B cell (primary cell): ENCODE data around the gene FSIP1. TPM values are rescaled to one million over a fixed set of nuclear protein-coding genes. Genes with fewer than 3 reads are reported as not detected.
A peak's percentile ranks its signal among the peaks of the same experiment; 100 is the strongest.

ENCODE experiments used
- ATAC-seq: fragments of 200-7000 bp; cut with Tn5 transposase; one replicate; pipeline ENCODE4 v1.10.0; 2021; ENCODE audit warnings: low read depth, mild to moderate bottlenecking, moderate number of reproducible peaks, moderate library complexity
- CTCF ChIA-PET: fragments of 350-600 bp; sonication (Branson Sonifier 250); formaldehyde crosslinking; loops from one replicate; lab custom pipeline; 2021; ENCODE audit warnings: antibody characterized with exemption, inconsistent platforms; lab: Charles Lee
- POLR2A ChIA-PET: fragments of 350-600 bp; sonication (Branson Sonifier 250); formaldehyde crosslinking; loops from one replicate; lab custom pipeline; 2021; ENCODE audit warnings: antibody characterized with exemption; lab: Charles Lee
- DNase-seq: peaks from one replicate; pipeline ENCODE4 v3.0.0; 2013
- H2AFZ ChIP-seq: 2 replicates; pipeline ENCODE4 v1.6.1; 2012; ENCODE audit warnings: mild to moderate bottlenecking, low read depth, low read length; ENCODE audit not compliant: insufficient read depth, poor library complexity, severe bottlenecking
- H3K27ac ChIP-seq, 2 donors: 1 replicate in 1 of 2; 2 replicates in 1 of 2; pipeline ENCODE4 v1.5.1; 2012 to 2013; ENCODE audit warnings: low read length in 2 of 2, mild to moderate bottlenecking in 2 of 2, moderate library complexity in 1 of 2
- H3K27me3 ChIP-seq, 4 experiments: fragments of 200-600 bp in 1 of 4; sonication (generic) in 1 of 4; replicated peaks in 1 of 4; 1 replicate in 2 of 4; 2 replicates in 2 of 4; pipeline versions ENCODE4 v1.6.1 to v1.7.0; 2013 to 2016; ENCODE audit warnings: low read length in 3 of 4, mild to moderate bottlenecking in 2 of 4, mixed read lengths in 1 of 4, moderate library complexity in 1 of 4; ENCODE audit not compliant: insufficient read depth in 4 of 4, control insufficient read depth in 3 of 4; ENCODE audit errors: control extremely low read depth in 1 of 4
- H3K36me3 ChIP-seq, 2 experiments: replicated peaks in 1 of 2; 1 replicate in 1 of 2; 2 replicates in 1 of 2; pipeline versions ENCODE4 v1.6.1 to v1.7.1; 2013; ENCODE audit warnings: low read length in 1 of 2; ENCODE audit not compliant: insufficient read depth in 2 of 2, control insufficient read depth in 1 of 2; ENCODE audit errors: control extremely low read depth in 1 of 2, extremely low read depth in 1 of 2
- H3K4me1 ChIP-seq, 2 donors: fragments of 200-600 bp in 1 of 2; sonication (generic) in 1 of 2; 1 replicate in 1 of 2; 2 replicates in 1 of 2; pipeline versions ENCODE4 v1.5.1 to v1.6.1; 2013 to 2017; ENCODE audit warnings: low read length in 2 of 2; ENCODE audit not compliant: control insufficient read depth in 2 of 2, insufficient read depth in 2 of 2
- H3K4me2 ChIP-seq: replicated peaks from 2 replicates; pipeline ENCODE3; 2012; ENCODE audit warnings: mild to moderate bottlenecking, low read depth, low read length; ENCODE audit not compliant: poor library complexity, severe bottlenecking
- H3K4me3 ChIP-seq, 5 experiments: fragments of 200-600 bp in 1 of 5; sonication (generic) in 1 of 5; 1 replicate in 3 of 5; 2 replicates in 2 of 5; pipeline versions ENCODE4 v1.5.1 to v1.7.0; 2011 to 2016; ENCODE audit warnings: low read length in 4 of 5, mild to moderate bottlenecking in 4 of 5, low read depth in 2 of 5, control low read depth in 1 of 5, moderate library complexity in 1 of 5; ENCODE audit not compliant: insufficient read depth in 1 of 5; ENCODE audit errors: control extremely low read depth in 1 of 5, extremely low read depth in 1 of 5
- H3K79me2 ChIP-seq: fragments of 200-600 bp; sonication (generic); one replicate; pipeline ENCODE4 v1.6.0; 2016; ENCODE audit warnings: low read length; ENCODE audit not compliant: control insufficient read depth, insufficient read depth
- H3K9ac ChIP-seq: fragments of 200-600 bp; sonication (generic); 2 replicates; pipeline ENCODE4 v1.6.1; 2017; ENCODE audit warnings: mild to moderate bottlenecking, low read length, moderate library complexity
- H3K9me3 ChIP-seq, 3 donors: one replicate each; pipeline versions ENCODE4 v1.6.1 to v1.7.1; 2013; ENCODE audit warnings: low read length in 2 of 3; ENCODE audit not compliant: control insufficient read depth in 2 of 3, insufficient read depth in 1 of 3; ENCODE audit errors: control extremely low read depth in 1 of 3
- H4K20me1 ChIP-seq: 2 replicates; pipeline ENCODE4 v1.6.0; 2012; ENCODE audit warnings: mild to moderate bottlenecking, low read length; ENCODE audit not compliant: insufficient read depth, control insufficient read depth, poor library complexity, severe bottlenecking
- H3K27ac Mint-ChIP-seq: one replicate; pipeline ENCODE4 v1.8.0; 2021; ENCODE audit warnings: mixed read lengths
- H3K27me3 Mint-ChIP-seq: one replicate; pipeline ENCODE4 v1.8.0; 2021; ENCODE audit warnings: mixed read lengths
- H3K4me1 Mint-ChIP-seq: one replicate; pipeline ENCODE4 v1.8.0; 2021; ENCODE audit warnings: mixed read lengths
- H3K4me3 Mint-ChIP-seq: one replicate; pipeline ENCODE4 v1.8.0; 2021; ENCODE audit warnings: mixed read lengths
- H3K9me3 Mint-ChIP-seq: one replicate; pipeline ENCODE4 v1.8.0; 2022; ENCODE audit warnings: mixed read lengths; ENCODE audit not compliant: insufficient read depth
- EZH2 ChIP-seq: IDR thresholded peaks from 2 replicates; pipeline ENCODE4 v1.6.1; 2012; ENCODE audit warnings: borderline replicate concordance, low read depth, mild to moderate bottlenecking, moderate library complexity, low read length; ENCODE audit not compliant: insufficient read depth, poor library complexity, severe bottlenecking
- whole genome bisulfite sequencing: methylation state at CpG from one replicate; pipeline ENCODE4 v1.1.5; 2013; ENCODE audit warnings: missing lambda C conversion rate; ENCODE audit not compliant: insufficient coverage; 5-methylcytosine and 5-hydroxymethylcytosine counted together
- intact Hi-C: fragments of 100-400 bp; cut with micrococcal nuclease; formaldehyde crosslinking; loops from one replicate; pipeline ENCODE4 v1.10.0; 2022
- polyA plus RNA-seq: library from polyadenylated mRNA; depleted of rRNA; stranded (reverse); fragments of >200 nt; gene quantifications from 2 replicates; pipeline ENCODE4 v1.2.3, GENCODE V29; 2012
- total RNA-seq, 2 donors: library from RNA; stranded (reverse); fragments of 120-200 nt in 1 of 2; gene quantifications; 1 replicate in 1 of 2; 2 replicates in 1 of 2; pipeline versions ENCODE4 v1.2.3 to v1.2.4, GENCODE V29; 2013 to 2022
- TF ChIP-seq, protein P1 (sequence below): fragments of 200-600 bp; IDR thresholded peaks from one replicate; pipeline ENCODE4 v1.8.0; 2022; ENCODE audit warnings: antibody characterized with exemption, mild to moderate bottlenecking

The FSIP1 gene
- total and polyA plus RNA-seq, 2 donors (not counting 1 experiment from before 2014, with no cell fraction given), result 0.19 to 0.49 TPM

GRCh38 chr15:39629906-39630305 lies 152.7 kb downstream of the FSIP1 start:
- Histone ChIP-seq H2AFZ (no peak overlapping the region), H3K9me3 (no peaks in the 10 kb centered on the region), H3K4me1 (no peaks in the 10 kb centered on the region), H3K4me2 (no peak overlapping the region), H3K27ac (no peak overlapping the region), H3K9ac (no peak overlapping the region), H3K36me3 (no peaks in the 10 kb centered on the region), H4K20me1 (no peaks in the 10 kb centered on the region), H3K4me3 (no peak overlapping the region), H3K79me2 (no peaks in the 10 kb centered on the region), H3K27me3 (no peaks in the 10 kb centered on the region)
- ATAC-seq (no peak), DNase-seq (no peak)
- Mint-ChIP-seq H3K4me1 (peaks cover 2% of the 10 kb centered on the region), H3K27ac (no peak overlapping the region), H3K4me3 (no peak overlapping the region), H3K27me3 (peaks cover 3% of the 10 kb centered on the region), H3K9me3 (no peaks in the 10 kb centered on the region)
- intact Hi-C loops, result no loop called here
- ChIA-PET POLR2A (no interaction called here), CTCF (interaction anchor here (1.1 kb wide), 1 partner anchor 11 kb away, joined by 3 read pairs; no protein-coding TSS in a partner anchor)
- TF ChIP-seq, protein P1, sequence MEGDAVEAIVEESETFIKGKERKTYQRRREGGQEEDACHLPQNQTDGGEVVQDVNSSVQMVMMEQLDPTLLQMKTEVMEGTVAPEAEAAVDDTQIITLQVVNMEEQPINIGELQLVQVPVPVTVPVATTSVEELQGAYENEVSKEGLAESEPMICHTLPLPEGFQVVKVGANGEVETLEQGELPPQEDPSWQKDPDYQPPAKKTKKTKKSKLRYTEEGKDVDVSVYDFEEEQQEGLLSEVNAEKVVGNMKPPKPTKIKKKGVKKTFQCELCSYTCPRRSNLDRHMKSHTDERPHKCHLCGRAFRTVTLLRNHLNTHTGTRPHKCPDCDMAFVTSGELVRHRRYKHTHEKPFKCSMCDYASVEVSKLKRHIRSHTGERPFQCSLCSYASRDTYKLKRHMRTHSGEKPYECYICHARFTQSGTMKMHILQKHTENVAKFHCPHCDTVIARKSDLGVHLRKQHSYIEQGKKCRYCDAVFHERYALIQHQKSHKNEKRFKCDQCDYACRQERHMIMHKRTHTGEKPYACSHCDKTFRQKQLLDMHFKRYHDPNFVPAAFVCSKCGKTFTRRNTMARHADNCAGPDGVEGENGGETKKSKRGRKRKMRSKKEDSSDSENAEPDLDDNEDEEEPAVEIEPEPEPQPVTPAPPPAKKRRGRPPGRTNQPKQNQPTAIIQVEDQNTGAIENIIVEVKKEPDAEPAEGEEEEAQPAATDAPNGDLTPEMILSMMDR, result no peak
- no peak for TF ChIP-seq EZH2
- WGBS, result no CpG with 5 or more reads among the region's 3 CpGs

DNA sequence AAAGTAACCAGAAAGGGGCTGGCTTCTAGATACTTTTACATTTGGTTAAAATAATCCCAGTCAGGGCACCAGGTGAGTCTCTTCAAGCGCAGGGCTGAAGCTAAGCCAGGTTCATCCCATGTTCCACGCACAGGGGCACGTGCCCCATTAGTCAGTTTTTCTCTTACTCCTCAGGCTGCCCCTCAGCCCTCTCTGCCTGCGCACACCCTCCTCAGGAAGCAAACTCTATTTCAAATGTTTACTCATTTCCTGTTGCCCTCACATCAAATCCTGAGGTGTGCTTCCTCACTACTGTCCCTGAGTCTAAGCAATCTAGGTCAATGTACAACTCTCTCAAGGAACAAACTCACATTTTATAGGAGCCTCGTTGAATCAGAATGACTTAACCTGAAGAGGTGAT lies 153.3 kb downstream of the FSIP1 start:
- H3K4me1 Mint-ChIP-seq, result peaks cover 6% of the 10 kb centered on the region
- no peak overlapping the region for H3K4me2 ChIP-seq
- H3K36me3 ChIP-seq, result no peaks in the 10 kb centered on the region
- ChIA-PET POLR2A (no interaction called here), CTCF (interaction anchor here (1.1 kb wide), 1 partner anchor 12 kb away, joined by 3 read pairs; no protein-coding TSS in a partner anchor)
- peaks cover 3% of the 10 kb centered on the region for H3K27me3 Mint-ChIP-seq
- H3K9me3 Mint-ChIP-seq, result no peaks in the 10 kb centered on the region
- no peak overlapping the region for H3K9ac ChIP-seq
- H2AFZ ChIP-seq, result no peak overlapping the region
- no peak overlapping the region for H3K4me3 ChIP-seq
- no peaks in the 10 kb centered on the region for H3K4me1 ChIP-seq
- H3K27ac Mint-ChIP-seq, result peak overlapping the region; percentile 7
- no peak overlapping the region for H3K4me3 Mint-ChIP-seq
- TF ChIP-seq, protein P1, result no peak
- TF ChIP-seq EZH2, result no peak
- H4K20me1 ChIP-seq, result no peaks in the 10 kb centered on the region
- intact Hi-C loops, result no loop called here
- no peak for ATAC-seq
- WGBS, result 22% methylated on average over 4 of the region's 5 CpGs
- no peaks in the 10 kb centered on the region for H3K9me3 ChIP-seq
- H3K27me3 ChIP-seq, result no peaks in the 10 kb centered on the region
- DNase-seq, result no peak
- no peaks in the 10 kb centered on the region for H3K79me2 ChIP-seq
- H3K27ac ChIP-seq, result no peak overlapping the region
